ENCODE results near the gene OR10X1. TPM values are rescaled to one million over a fixed set of nuclear protein-coding genes. Genes with fewer than 3 reads are reported as not detected.

The OR10X1 gene
- total and polyA plus RNA-seq, 2 experiments from 2014 or later: not detected

- in situ Hi-C loops (cut with MboI): no loop called here
- H2AFZ ChIP-seq: no peak overlapping the region
- H3K79me2 ChIP-seq (ENCODE audit: insufficient read depth): no peaks in the 10 kb centered on the region
- no peaks in the 10 kb centered on the region for H3K9me2 ChIP-seq (ENCODE audit: insufficient read depth)
- no peak for DNase-seq
- no peak overlapping the region for H3K9ac ChIP-seq
- H3K36me3 ChIP-seq (ENCODE audit: low read depth): no peaks in the 10 kb centered on the region
- H3K9me3 ChIP-seq (ENCODE audit: low read depth): no peaks in the 10 kb centered on the region
- H3K4me2 ChIP-seq (ENCODE audit: unreplicated experiment): no peak overlapping the region
- H4K20me1 ChIP-seq (ENCODE audit: insufficient read depth): no peaks in the 10 kb centered on the region
- no peaks in the 10 kb centered on the region for H3K27me3 ChIP-seq (replicated peaks; ENCODE audit: insufficient read depth)
- 45 to 48% methylated on average over 2 of the region's 2 CpGs for WGBS, 2 experiments (ENCODE audit: low coverage in 1 of 2, low lambda C conversion rate in 2 of 2, missing lambda C conversion rate in 2 of 2)
- no peak overlapping the region for H3K4me3 ChIP-seq
- no peak for TF ChIP-seq EZH2 (IDR thresholded peaks at IDR 0.05; ENCODE audit: insufficient read depth, poor library complexity, severe bottlenecking)
- no peak for TF ChIP-seq EZH2phosphoT487 (IDR thresholded peaks at IDR 0.05; ENCODE audit: insufficient read depth, low read depth)
- H3K27ac ChIP-seq: no peak overlapping the region
- no peaks in the 10 kb centered on the region for H3K4me1 ChIP-seq (ENCODE audit: insufficient read depth)
- H3F3A ChIP-seq (ENCODE audit: insufficient read depth): no peaks in the 10 kb centered on the region
Measured at GRCh38 chr1:158600735-158601134, 21.0 kb upstream of the OR10X1 start.

DNA sequence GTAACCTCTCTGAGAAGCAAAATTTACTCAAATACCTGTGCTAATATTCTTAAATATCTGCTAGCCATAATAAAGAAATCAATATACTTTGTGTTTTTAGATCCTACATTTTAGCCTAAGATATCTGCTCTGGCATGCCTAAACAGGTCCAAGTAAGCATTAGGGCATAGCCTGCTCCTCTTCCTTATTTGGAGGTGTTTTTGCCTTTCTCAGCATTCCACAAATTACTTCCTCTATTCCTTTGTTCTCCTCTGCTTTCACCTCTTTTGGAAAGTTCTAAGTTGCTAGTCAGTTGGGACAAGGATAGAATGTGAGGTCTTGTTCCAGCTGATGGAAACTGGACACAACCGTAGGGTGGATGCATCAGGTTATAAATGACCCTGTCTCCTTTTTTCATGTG lies 7.2 kb upstream of the OR10X1 start:
- Histone ChIP-seq H3K9ac (no peak overlapping the region), H3K4me1 (ENCODE audit: insufficient read depth) (no peaks in the 10 kb centered on the region), H3K27me3 (replicated peaks; ENCODE audit: insufficient read depth) (no peaks in the 10 kb centered on the region), H3K27ac (no peak overlapping the region), H3K9me2 (ENCODE audit: insufficient read depth) (no peaks in the 10 kb centered on the region), H3K79me2 (ENCODE audit: insufficient read depth) (no peaks in the 10 kb centered on the region), H3K4me3 (no peak overlapping the region), H2AFZ (no peak overlapping the region), H3K36me3 (ENCODE audit: low read depth) (no peaks in the 10 kb centered on the region), H3F3A (ENCODE audit: insufficient read depth) (no peaks in the 10 kb centered on the region), H3K9me3 (ENCODE audit: low read depth) (no peaks in the 10 kb centered on the region), H4K20me1 (ENCODE audit: insufficient read depth) (no peaks in the 10 kb centered on the region), H3K4me2 (ENCODE audit: unreplicated experiment) (no peak overlapping the region)
- no peak for TF ChIP-seq EZH2phosphoT487 (IDR thresholded peaks at IDR 0.05; ENCODE audit: insufficient read depth, low read depth)
- no peak for TF ChIP-seq EZH2 (IDR thresholded peaks at IDR 0.05; ENCODE audit: insufficient read depth, poor library complexity, severe bottlenecking)
- no peak for DNase-seq
- WGBS, 2 experiments (ENCODE audit: low coverage in 1 of 2, low lambda C conversion rate in 2 of 2, missing lambda C conversion rate in 2 of 2): 8 to 24% methylated on average over 1 of the region's 1 CpG
- in situ Hi-C loops (cut with MboI): no loop called here

- Histone ChIP-seq H3K4me2 (ENCODE audit: unreplicated experiment) (no peak overlapping the region), H3K4me3 (no peak overlapping the region), H3K4me1 (ENCODE audit: insufficient read depth) (no peaks in the 10 kb centered on the region), H4K20me1 (ENCODE audit: insufficient read depth) (no peaks in the 10 kb centered on the region), H3K79me2 (ENCODE audit: insufficient read depth) (no peaks in the 10 kb centered on the region), H3K9me2 (ENCODE audit: insufficient read depth) (no peaks in the 10 kb centered on the region), H3K9ac (no peak overlapping the region), H3K36me3 (ENCODE audit: low read depth) (no peaks in the 10 kb centered on the region), H2AFZ (no peak overlapping the region), H3K27me3 (replicated peaks; ENCODE audit: insufficient read depth) (no peaks in the 10 kb centered on the region), H3F3A (ENCODE audit: insufficient read depth) (no peaks in the 10 kb centered on the region), H3K27ac (no peak overlapping the region), H3K9me3 (ENCODE audit: low read depth) (no peaks in the 10 kb centered on the region)
- in situ Hi-C loops (cut with MboI): no loop called here
- WGBS, 2 experiments (ENCODE audit: low coverage in 1 of 2, low lambda C conversion rate in 2 of 2, missing lambda C conversion rate in 2 of 2): 21 to 33% methylated on average over 4 of the region's 4 CpGs
- no peak for DNase-seq
- TF ChIP-seq EZH2 (IDR thresholded peaks at IDR 0.05; ENCODE audit: insufficient read depth, poor library complexity, severe bottlenecking) (no peak), EZH2phosphoT487 (IDR thresholded peaks at IDR 0.05; ENCODE audit: insufficient read depth, low read depth) (no peak)
Measured at GRCh38 chr1:158583962-158584361, 4.3 kb upstream of the OR10X1 start.

GRCh38 chr1:158577561-158577960 lies 2.1 kb downstream of the OR10X1 start:
- WGBS, 2 experiments (ENCODE audit: low coverage in 1 of 2, low lambda C conversion rate in 2 of 2, missing lambda C conversion rate in 2 of 2): 31 to 33% methylated on average over 3 of the region's 3 CpGs
- in situ Hi-C loops (cut with MboI): no loop called here

GRCh38 chr1:158572226-158572625 lies 7.5 kb downstream of the OR10X1 start:
- no peak overlapping the region for H3K9ac ChIP-seq

More at GRCh38 chr1:158577561-158577960, 2.1 kb downstream of the OR10X1 start:
- Histone ChIP-seq H3K36me3 (ENCODE audit: low read depth) (no peaks in the 10 kb centered on the region), H3F3A (ENCODE audit: insufficient read depth) (no peaks in the 10 kb centered on the region), H3K27me3 (replicated peaks; ENCODE audit: insufficient read depth) (no peaks in the 10 kb centered on the region), H3K4me3 (no peak overlapping the region), H3K9me3 (ENCODE audit: low read depth) (no peaks in the 10 kb centered on the region), H3K9me2 (ENCODE audit: insufficient read depth) (no peaks in the 10 kb centered on the region), H3K27ac (no peak overlapping the region), H3K79me2 (ENCODE audit: insufficient read depth) (no peaks in the 10 kb centered on the region), H3K4me1 (ENCODE audit: insufficient read depth) (no peaks in the 10 kb centered on the region), H2AFZ (no peak overlapping the region), H3K9ac (no peak overlapping the region), H4K20me1 (ENCODE audit: insufficient read depth) (no peaks in the 10 kb centered on the region), H3K4me2 (ENCODE audit: unreplicated experiment) (no peak overlapping the region)
- no peak for DNase-seq
- TF ChIP-seq EZH2phosphoT487 (IDR thresholded peaks at IDR 0.05; ENCODE audit: insufficient read depth, low read depth) (no peak), EZH2 (IDR thresholded peaks at IDR 0.05; ENCODE audit: insufficient read depth, poor library complexity, severe bottlenecking) (no peak)

More at GRCh38 chr1:158572226-158572625, 7.5 kb downstream of the OR10X1 start:
- no peak overlapping the region for H3K4me2 ChIP-seq (ENCODE audit: unreplicated experiment)
- H3K27me3 ChIP-seq (replicated peaks; ENCODE audit: insufficient read depth): no peaks in the 10 kb centered on the region
- no peaks in the 10 kb centered on the region for H3K9me2 ChIP-seq (ENCODE audit: insufficient read depth)
- no peaks in the 10 kb centered on the region for H3K79me2 ChIP-seq (ENCODE audit: insufficient read depth)
- no peak overlapping the region for H3K27ac ChIP-seq
- no peak overlapping the region for H2AFZ ChIP-seq
- no peaks in the 10 kb centered on the region for H4K20me1 ChIP-seq (ENCODE audit: insufficient read depth)
- H3K36me3 ChIP-seq (ENCODE audit: low read depth): no peaks in the 10 kb centered on the region
- no peaks in the 10 kb centered on the region for H3K9me3 ChIP-seq (ENCODE audit: low read depth)
- 29 to 50% methylated on average over 1 of the region's 1 CpG for WGBS, 2 experiments (ENCODE audit: low coverage in 1 of 2, low lambda C conversion rate in 2 of 2, missing lambda C conversion rate in 2 of 2)
- H3K4me1 ChIP-seq (ENCODE audit: insufficient read depth): no peaks in the 10 kb centered on the region
- no peak overlapping the region for H3K4me3 ChIP-seq
- no peak for DNase-seq
- H3F3A ChIP-seq (ENCODE audit: insufficient read depth): no peaks in the 10 kb centered on the region
- in situ Hi-C loops (cut with MboI): no loop called here
- TF ChIP-seq EZH2phosphoT487 (IDR thresholded peaks at IDR 0.05; ENCODE audit: insufficient read depth, low read depth) (no peak), EZH2 (IDR thresholded peaks at IDR 0.05; ENCODE audit: insufficient read depth, poor library complexity, severe bottlenecking) (no peak)

Data from GM23248 (cell line).